HUES48 (cell line): ENCODE data around the gene KLHL1.

Experiments used
- H3K27ac ChIP-seq: one replicate; pipeline ENCODE4 v1.7.0; 2013; ENCODE audit warnings: low read depth, low read length, inconsistent platforms
- H3K27me3 ChIP-seq: 2 replicates; pipeline ENCODE4 v1.6.1; 2013; ENCODE audit warnings: mild to moderate bottlenecking, low read length; ENCODE audit not compliant: control insufficient read depth, insufficient read depth
- H3K36me3 ChIP-seq: 2 replicates; pipeline ENCODE4 v1.6.1; 2013; ENCODE audit warnings: low read length; ENCODE audit not compliant: control insufficient read depth, insufficient read depth
- H3K4me1 ChIP-seq: 2 replicates; pipeline ENCODE4 v1.6.1; 2013; ENCODE audit warnings: mild to moderate bottlenecking, low read length; ENCODE audit not compliant: control insufficient read depth, insufficient read depth
- H3K4me3 ChIP-seq: 2 replicates; pipeline ENCODE4 v1.5.1; 2013; ENCODE audit warnings: mild to moderate bottlenecking, low read depth, low read length
- H3K9ac ChIP-seq: 2 replicates; pipeline ENCODE4 v1.6.1; 2013; ENCODE audit warnings: mild to moderate bottlenecking, low read depth, low read length, moderate library complexity
- H3K9me3 ChIP-seq: 2 replicates; pipeline ENCODE4 v1.6.1; 2013; ENCODE audit warnings: low read length; ENCODE audit not compliant: control insufficient read depth, insufficient read depth

KLHL1 gene

GRCh38 chr13:70022646-70023045 lies 85.6 kb downstream of the KLHL1 start:
- Histone ChIP-seq H3K9me3 (no peaks in the 10 kb centered on the region), H3K36me3 (no peaks in the 10 kb centered on the region), H3K27me3 (no peaks in the 10 kb centered on the region), H3K27ac (no peak overlapping the region), H3K4me1 (no peaks in the 10 kb centered on the region), H3K4me3 (no peak overlapping the region), H3K9ac (no peak overlapping the region)

GRCh38 chr13:70016116-70016515 lies 92.1 kb downstream of the KLHL1 start:
- Histone ChIP-seq H3K4me3 (no peak overlapping the region), H3K27me3 (no peaks in the 10 kb centered on the region), H3K9me3 (no peaks in the 10 kb centered on the region; the same call in 1 of the 2 replicates), H3K27ac (no peak overlapping the region), H3K9ac (no peak overlapping the region), H3K36me3 (no peaks in the 10 kb centered on the region), H3K4me1 (no peaks in the 10 kb centered on the region)

GRCh38 chr13:70014337-70014736 lies 93.9 kb downstream of the KLHL1 start:
- Histone ChIP-seq H3K36me3 (no peaks in the 10 kb centered on the region), H3K27me3 (no peaks in the 10 kb centered on the region), H3K9ac (no peak overlapping the region), H3K9me3 (no peaks in the 10 kb centered on the region; the same call in 1 of the 2 replicates), H3K4me3 (no peak overlapping the region), H3K27ac (no peak overlapping the region), H3K4me1 (no peaks in the 10 kb centered on the region)

GRCh38 chr13:69999875-70000274 lies 108.4 kb downstream of the KLHL1 start:
- Histone ChIP-seq H3K4me3 (no peak overlapping the region), H3K27ac (no peak overlapping the region), H3K9ac (no peak overlapping the region)

GRCh38 chr13:69997061-69997460 lies 111.2 kb downstream of the KLHL1 start:
- H3K9me3 ChIP-seq = no peaks in the 10 kb centered on the region
- H3K27ac ChIP-seq = no peak overlapping the region
- no peaks in the 10 kb centered on the region for H3K4me1 ChIP-seq
- no peak overlapping the region for H3K4me3 ChIP-seq
- no peaks in the 10 kb centered on the region for H3K36me3 ChIP-seq
- H3K9ac ChIP-seq = no peak overlapping the region
- H3K27me3 ChIP-seq = no peaks in the 10 kb centered on the region

More at GRCh38 chr13:69999875-70000274, 108.4 kb downstream of the KLHL1 start:
- no peaks in the 10 kb centered on the region for H3K36me3 ChIP-seq
- H3K9me3 ChIP-seq = no peaks in the 10 kb centered on the region
- no peaks in the 10 kb centered on the region for H3K27me3 ChIP-seq
- H3K4me1 ChIP-seq = no peaks in the 10 kb centered on the region

GRCh38 chr13:69980799-69981198 lies 127.5 kb downstream of the KLHL1 start:
- H3K4me3 ChIP-seq = no peak overlapping the region
- H3K9ac ChIP-seq = no peak overlapping the region
- H3K27ac ChIP-seq = no peak overlapping the region

GRCh38 chr13:69975496-69975895 lies 132.8 kb downstream of the KLHL1 start:
- no peak overlapping the region for H3K4me3 ChIP-seq
- no peak overlapping the region for H3K9ac ChIP-seq
- no peak overlapping the region for H3K27ac ChIP-seq
- no peaks in the 10 kb centered on the region for H3K9me3 ChIP-seq
- H3K27me3 ChIP-seq = no peaks in the 10 kb centered on the region
- no peaks in the 10 kb centered on the region for H3K36me3 ChIP-seq
- H3K4me1 ChIP-seq = peaks cover 5% of the 10 kb centered on the region; the same call in 1 of the 2 replicates

More at GRCh38 chr13:69980799-69981198, 127.5 kb downstream of the KLHL1 start:
- no peaks in the 10 kb centered on the region for H3K9me3 ChIP-seq
- H3K4me1 ChIP-seq = no peaks in the 10 kb centered on the region
- no peaks in the 10 kb centered on the region for H3K36me3 ChIP-seq
- H3K27me3 ChIP-seq = no peaks in the 10 kb centered on the region

- Histone ChIP-seq H3K36me3 (no peaks in the 10 kb centered on the region), H3K27me3 (no peaks in the 10 kb centered on the region), H3K4me1 (peaks cover 8% of the 10 kb centered on the region; the same call in 1 of the 2 replicates), H3K9me3 (no peaks in the 10 kb centered on the region), H3K4me3 (no peak overlapping the region), H3K27ac (peak overlapping the region; percentile 68), H3K9ac (no peak overlapping the region)
These were observed 137.7 kb downstream of the KLHL1 start for GRCh38 chr13:69970520-69970919.

GRCh38 chr13:69959046-69959445 lies 149.2 kb downstream of the KLHL1 start:
- no peak overlapping the region for H3K4me3 ChIP-seq
- no peak overlapping the region for H3K9ac ChIP-seq
- no peaks in the 10 kb centered on the region for H3K9me3 ChIP-seq
- no peaks in the 10 kb centered on the region for H3K36me3 ChIP-seq
- H3K27me3 ChIP-seq = no peaks in the 10 kb centered on the region
- no peak overlapping the region for H3K27ac ChIP-seq
- H3K4me1 ChIP-seq = peaks cover 8% of the 10 kb centered on the region; the same call in 1 of the 2 replicates

GRCh38 chr13:69956839-69957238 lies 151.4 kb downstream of the KLHL1 start:
- Histone ChIP-seq H3K27ac (no peak overlapping the region), H3K9me3 (no peaks in the 10 kb centered on the region), H3K36me3 (no peaks in the 10 kb centered on the region), H3K4me3 (no peak overlapping the region), H3K27me3 (no peaks in the 10 kb centered on the region), H3K4me1 (peaks cover 8% of the 10 kb centered on the region; the same call in 1 of the 2 replicates), H3K9ac (no peak overlapping the region)

GRCh38 chr13:69956349-69956748 lies 151.9 kb downstream of the KLHL1 start:
- no peak overlapping the region for H3K9ac ChIP-seq
- no peaks in the 10 kb centered on the region for H3K36me3 ChIP-seq
- H3K4me3 ChIP-seq = no peak overlapping the region
- H3K4me1 ChIP-seq = peaks cover 8% of the 10 kb centered on the region; the same call in 1 of the 2 replicates
- no peak overlapping the region for H3K27ac ChIP-seq
- no peaks in the 10 kb centered on the region for H3K27me3 ChIP-seq
- H3K9me3 ChIP-seq = no peaks in the 10 kb centered on the region
